Germinal center (tissue), 1 donor: ENCODE data around the gene EEFSEC.

Experiments used
- DNase-seq: peaks from one replicate; pipeline ENCODE4 v3.0.0; 2012; ENCODE audit warnings: mixed read lengths, low spot score

Gene EEFSEC

GRCh38 chr3:128217702-128218547 is 64.6 kb downstream of the EEFSEC start:
- DNase-seq: no peak

GRCh38 chr3:128218548-128219257 is 65.4 kb downstream of the EEFSEC start:
- DNase-seq: no peak

GRCh38 chr3:128221328-128221727 is 68.0 kb downstream of the EEFSEC start:
- DNase-seq: no peak

- no peak for DNase-seq
Observed at GRCh38 chr3:128222796-128223385, 69.6 kb downstream of the EEFSEC start.

- no peak for DNase-seq
Observed at GRCh38 chr3:128226186-128226725, 73.0 kb downstream of the EEFSEC start.

GRCh38 chr3:128226795-128227395 is 73.6 kb downstream of the EEFSEC start:
- peak; percentile 66 for DNase-seq

- no peak for DNase-seq
Observed at GRCh38 chr3:128227507-128227906, 74.2 kb downstream of the EEFSEC start.

GRCh38 chr3:128228366-128228910 is 75.2 kb downstream of the EEFSEC start:
- DNase-seq: no peak

GRCh38 chr3:128229106-128229857 is 76.0 kb downstream of the EEFSEC start:
- DNase-seq: no peak

- no peak for DNase-seq
Observed at GRCh38 chr3:128231606-128232005, 78.3 kb downstream of the EEFSEC start.

- DNase-seq: no peak
Observed at GRCh38 chr3:128232376-128233178, 79.3 kb downstream of the EEFSEC start.

- no peak for DNase-seq
Observed at GRCh38 chr3:128235207-128235926, 82.1 kb downstream of the EEFSEC start.

- no peak for DNase-seq
Observed at GRCh38 chr3:128236657-128237056, 83.4 kb downstream of the EEFSEC start.

- no peak for DNase-seq
Observed at GRCh38 chr3:128237348-128238183, 84.3 kb downstream of the EEFSEC start.

GRCh38 chr3:128238184-128238489 is 84.9 kb downstream of the EEFSEC start:
- DNase-seq: no peak

GRCh38 chr3:128239304-128239703 is 86.0 kb downstream of the EEFSEC start:
- DNase-seq: no peak

- no peak for DNase-seq
Observed at GRCh38 chr3:128240232-128240631, 87.0 kb downstream of the EEFSEC start.

- no peak for DNase-seq
Observed at GRCh38 chr3:128241741-128242140, 88.5 kb downstream of the EEFSEC start.
